ENCODE measurements around the gene IFRD1.

Gene IFRD1

GRCh38 chr7:112422842-112423496, 27.3 kb upstream of the IFRD1 start (continued):
- TF ChIP-seq ZNF692 (tag by site-specific recombination; IDR thresholded peaks at IDR 0.05) (no peak), ZNF521 (tag by site-specific recombination; IDR thresholded peaks at IDR 0.05) (no peak), ZNF132 (tag by site-specific recombination; IDR thresholded peaks at IDR 0.05; ENCODE audit: borderline replicate concordance) (no peak), PRDM2 (tag by site-specific recombination; IDR thresholded peaks at IDR 0.05; ENCODE audit: borderline replicate concordance) (no peak), ZNF660 (tag by site-specific recombination; IDR thresholded peaks at IDR 0.05) (peak; percentile 100), GFI1B (tag by site-specific recombination; IDR thresholded peaks at IDR 0.05) (no peak), ZNF548 (tag by site-specific recombination; IDR thresholded peaks at IDR 0.05) (no peak), ZNF658 (tag by site-specific recombination; IDR thresholded peaks at IDR 0.05) (no peak), ELK4 (IDR thresholded peaks at IDR 0.05; ENCODE audit: borderline replicate concordance, low read depth, low read length) (no peak), ZBTB44 (tag by site-specific recombination; IDR thresholded peaks at IDR 0.05) (peak; percentile 34; the same call in 1 of the 2 replicates), KLF8 (tag by site-specific recombination; IDR thresholded peaks at IDR 0.05) (peak; percentile 59; the same call in 1 of the 2 replicates), ZNF223 (tag by site-specific recombination; IDR thresholded peaks at IDR 0.05) (no peak), SETDB1 (IDR thresholded peaks at IDR 0.05; ENCODE audit: insufficient read length, low read length) (no peak), ZNF777 (tag by site-specific recombination; IDR thresholded peaks at IDR 0.05; ENCODE audit: borderline replicate concordance) (no peak), ZBTB48 (tag by site-specific recombination; IDR thresholded peaks at IDR 0.05) (no peak), TRIM28 (IDR thresholded peaks at IDR 0.05; ENCODE audit: borderline replicate concordance, low read length) (peak; percentile 36; the same call in 1 of the 2 replicates), ZNF549 (tag by site-specific recombination; IDR thresholded peaks at IDR 0.05) (no peak), ZNF488 (tag by site-specific recombination; IDR thresholded peaks at IDR 0.05) (no peak), ZNF670 (tag by site-specific recombination; IDR thresholded peaks at IDR 0.05; ENCODE audit: low read depth) (no peak), ZNF792 (tag by site-specific recombination; IDR thresholded peaks at IDR 0.05) (no peak; the same call in 1 of the 2 replicates), ZNF184 (tag by site-specific recombination; IDR thresholded peaks at IDR 0.05) (no peak), SP3 (tag by site-specific recombination; IDR thresholded peaks at IDR 0.05) (no peak), ZNF280D (tag by site-specific recombination; IDR thresholded peaks at IDR 0.05) (no peak), KLF10 (tag by site-specific recombination; IDR thresholded peaks at IDR 0.05) (no peak), FEZF1 (tag by site-specific recombination; IDR thresholded peaks at IDR 0.05) (no peak), ZNF701 (tag by site-specific recombination; IDR thresholded peaks at IDR 0.05) (no peak), ZNF530 (tag by site-specific recombination; IDR thresholded peaks at IDR 0.05; ENCODE audit: low read depth) (no peak)

Data from HEK293 (cell line).